Measurements from ENCODE around the gene ATXN1L.
"Not testable (repeated sequence)": the region's sequence is repeated elsewhere in the genome, so short reads cannot be mapped to it uniquely, and the experiment has no call there.

Gene ATXN1L

DNA sequence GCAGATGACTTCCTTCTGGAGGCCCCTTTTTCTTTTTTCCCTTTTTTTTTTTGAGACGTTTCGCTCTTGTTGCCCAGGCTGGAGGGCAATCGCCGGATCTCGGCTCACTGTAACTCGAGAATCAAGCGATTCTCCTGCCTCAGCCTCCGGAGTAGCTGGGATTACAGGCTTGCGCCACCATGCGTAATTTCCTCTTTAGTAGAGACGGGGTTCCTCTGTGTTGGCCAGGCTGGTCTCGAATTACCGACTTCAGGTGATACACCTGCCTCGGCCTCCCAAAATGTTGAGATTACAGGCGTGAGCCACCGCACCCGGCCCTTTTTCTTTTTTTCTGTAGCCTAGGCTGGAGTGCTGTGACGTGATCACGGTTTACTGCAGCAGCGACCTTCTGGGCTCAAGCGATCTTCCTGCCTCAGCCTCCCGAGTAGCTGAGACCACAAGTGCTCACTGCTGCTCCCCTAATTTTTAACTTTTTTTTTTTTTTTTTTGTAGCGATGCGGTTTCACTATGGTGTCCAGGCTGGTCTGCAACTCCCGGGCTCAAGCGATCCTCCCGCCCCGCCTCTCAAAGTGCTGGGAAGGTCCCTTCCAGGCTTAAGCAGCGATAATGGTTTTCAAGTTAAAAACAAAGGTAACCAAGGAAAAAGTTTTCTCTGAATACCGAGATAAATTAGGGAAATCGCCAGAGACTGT is 48.6 kb downstream of the ATXN1L start:
- DNase-seq (ENCODE audit: low read depth, low spot score) = no peak

DNA sequence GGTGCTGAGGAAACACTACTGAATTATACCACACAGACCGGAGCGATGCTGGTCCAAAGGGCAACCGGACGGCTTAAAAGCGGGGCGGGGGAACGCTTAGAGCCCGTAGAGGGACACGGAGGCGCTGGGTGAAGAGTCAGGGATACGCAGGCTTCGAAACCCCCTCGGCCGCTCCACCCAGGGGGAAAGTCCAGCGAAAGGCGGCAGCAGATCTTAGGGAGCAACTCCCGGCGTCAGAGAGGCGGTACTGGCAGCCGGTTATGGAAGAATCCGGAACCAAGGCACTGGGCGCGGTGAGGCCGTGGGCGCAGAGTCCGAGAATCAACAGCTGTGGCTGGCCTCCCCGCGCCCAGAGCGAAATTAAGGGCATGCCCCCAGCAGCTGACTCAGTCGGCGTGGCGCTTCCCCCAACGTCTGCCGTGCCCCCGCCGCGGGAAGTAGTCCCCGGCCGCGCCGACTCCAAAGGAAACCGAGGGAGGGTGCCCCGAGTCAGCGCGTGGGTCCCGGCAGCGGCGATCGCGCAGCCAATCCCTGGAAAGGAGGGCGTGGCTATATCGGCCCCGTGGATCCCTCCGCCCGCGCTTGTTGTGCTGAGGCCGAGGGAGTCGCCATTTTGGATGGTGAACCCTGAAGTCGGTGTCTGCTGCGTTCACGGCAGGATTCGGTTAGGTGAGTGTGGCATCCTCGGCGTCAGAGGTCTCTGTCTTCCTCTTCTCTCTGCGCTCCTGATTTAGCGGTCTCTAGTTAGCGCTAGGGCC is 49.3 kb downstream of the ATXN1L start, which contains the start of gene IST1:
Gene IST1, plus strand, starts transcription at position 611 of the 758 bp plus-strand sequence. CDS start 20,110 bp downstream, outside the sequence.
- DNase-seq (ENCODE audit: low read depth, low spot score) = peak; percentile 94

DNA sequence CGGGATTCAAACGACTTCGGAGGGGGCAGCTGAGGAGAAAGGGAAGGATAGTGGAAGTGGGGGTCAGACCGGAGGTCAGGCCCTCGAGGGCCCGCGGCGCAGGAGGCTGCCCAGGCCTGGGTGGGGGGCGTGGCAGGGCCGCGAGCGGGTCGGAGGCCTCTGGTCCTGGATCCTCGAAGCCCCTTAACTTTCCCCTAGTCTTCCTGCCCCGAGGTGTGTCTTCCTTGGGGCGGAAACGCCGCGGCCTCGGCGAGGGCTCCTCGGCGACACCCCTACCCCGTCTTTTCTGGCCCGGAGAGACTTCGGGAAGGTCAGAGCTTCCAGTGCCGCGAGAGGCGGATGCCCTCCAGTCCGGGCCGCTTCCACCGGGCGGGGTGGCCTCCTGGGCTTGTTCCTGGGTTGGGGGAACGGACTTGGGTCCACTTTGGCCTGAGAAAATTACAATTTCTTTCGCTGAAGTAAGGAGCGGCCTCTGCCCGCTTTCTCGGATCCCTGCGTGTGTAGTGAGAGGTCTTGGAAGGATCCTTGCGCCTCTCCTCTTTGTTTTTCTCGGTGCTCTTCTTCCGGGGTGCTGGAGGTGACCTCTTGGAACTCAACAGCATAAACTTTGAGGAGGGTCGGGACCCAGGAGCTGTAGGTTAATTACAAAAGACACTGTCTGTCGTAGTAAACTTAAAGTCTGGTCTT is 50.0 kb downstream of the ATXN1L start:
- no peak for DNase-seq (ENCODE audit: low read depth, low spot score)

DNA sequence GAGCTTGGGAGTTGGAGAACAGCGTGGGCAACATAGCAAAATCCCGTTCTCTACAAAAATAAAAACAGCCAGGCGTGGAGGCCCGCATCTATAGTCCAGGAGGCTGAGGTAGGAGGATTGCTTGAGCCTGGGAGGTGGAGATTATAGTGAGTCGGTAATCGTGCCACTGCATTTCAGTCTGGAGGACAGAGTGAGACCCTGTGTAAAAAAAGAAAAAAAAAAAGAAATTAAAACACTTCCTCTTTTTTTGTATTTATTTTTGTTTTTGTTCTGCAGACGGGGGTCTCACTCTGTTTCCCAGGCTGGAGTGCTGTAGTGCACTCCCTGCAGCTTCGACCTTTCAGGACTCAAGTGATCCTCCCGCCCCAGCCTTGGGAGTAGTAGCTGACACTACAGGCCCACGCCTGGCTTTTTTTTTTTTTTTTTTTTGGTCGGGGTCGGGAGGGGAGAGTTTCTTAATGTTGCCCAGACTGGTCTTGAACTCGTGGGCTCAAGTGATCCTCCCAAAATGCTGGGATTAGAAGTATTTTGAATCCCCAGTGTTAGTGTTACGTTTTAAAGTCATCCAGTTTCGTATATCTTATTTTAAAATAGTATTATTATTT is 51.1 kb downstream of the ATXN1L start:
- no peak for DNase-seq (ENCODE audit: low read depth, low spot score)

DNA sequence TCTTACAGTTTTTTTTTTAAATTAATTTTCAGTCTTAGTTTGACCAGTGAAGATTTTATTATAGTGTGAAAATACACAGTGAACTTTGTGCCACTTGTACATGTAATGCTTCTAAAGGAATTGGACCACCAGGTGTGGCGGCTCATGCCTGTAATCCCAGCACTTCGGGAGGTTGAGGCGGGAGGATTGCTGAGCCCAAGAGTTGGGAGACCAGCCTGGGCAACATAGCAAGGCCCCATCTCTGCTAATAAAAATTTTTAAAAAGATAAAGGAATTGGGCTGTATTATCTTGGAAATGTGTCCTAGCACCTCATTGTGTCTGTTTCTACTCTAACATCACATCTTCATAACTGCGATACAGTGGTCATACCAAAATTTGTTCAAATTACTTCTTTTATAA is 53.4 kb downstream of the ATXN1L start:
- no peak for DNase-seq (ENCODE audit: low read depth, low spot score)

DNA sequence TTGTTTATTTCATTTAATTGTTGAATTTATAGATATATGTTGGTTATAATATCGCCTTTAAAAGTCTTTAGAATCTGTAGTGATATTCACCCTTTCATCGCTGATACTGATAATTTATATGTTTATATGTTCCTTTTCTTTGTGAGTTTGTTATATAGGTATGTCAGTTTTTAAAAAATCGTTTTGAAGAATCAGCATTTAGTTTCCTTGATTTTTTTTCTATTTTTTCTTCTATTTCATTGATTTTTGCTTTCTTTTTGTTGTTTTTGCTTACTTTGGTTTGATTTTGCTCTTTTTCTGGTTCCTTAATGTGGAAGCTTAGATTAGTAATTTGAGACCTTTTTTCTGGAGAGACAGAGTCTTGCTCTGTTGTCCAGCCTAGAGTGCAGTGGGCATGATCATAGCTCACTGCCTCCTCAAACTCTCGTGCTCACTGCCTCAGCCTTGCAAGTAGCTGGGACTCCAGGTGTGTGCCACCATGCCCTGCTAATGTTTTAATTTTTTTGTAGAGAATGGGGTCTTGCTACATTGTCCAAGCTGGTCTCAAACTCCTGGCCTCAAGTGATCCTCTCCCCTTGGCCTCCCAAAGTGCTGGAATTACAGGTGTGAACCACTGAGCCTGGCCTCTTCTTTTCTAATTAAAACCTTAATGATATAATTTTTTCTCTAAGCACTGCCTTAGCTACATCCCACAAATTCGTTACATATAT is 57.0 kb downstream of the ATXN1L start:
- no peak for DNase-seq (ENCODE audit: low read depth, low spot score)

DNA sequence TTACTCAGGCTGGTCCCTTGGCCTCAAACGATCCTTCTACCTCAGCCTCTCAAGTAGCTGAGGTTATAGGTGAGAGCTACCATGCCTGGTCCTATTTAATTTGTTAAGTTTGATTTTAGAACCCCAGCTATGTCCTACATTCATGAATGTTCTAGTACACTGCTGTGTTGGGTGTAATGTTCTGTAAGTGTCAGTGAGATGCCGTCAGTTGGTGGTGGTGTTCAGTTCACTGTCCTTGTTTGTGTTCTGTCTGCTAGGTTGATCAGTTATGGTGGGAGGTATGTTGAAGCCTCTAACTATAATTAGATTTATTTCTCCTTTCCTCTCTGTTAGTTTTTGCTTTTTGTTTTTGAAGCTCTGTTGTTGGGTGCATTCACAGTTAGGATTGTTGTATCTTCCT is 57.8 kb downstream of the ATXN1L start:
- DNase-seq (ENCODE audit: low read depth, low spot score) = no peak

DNA sequence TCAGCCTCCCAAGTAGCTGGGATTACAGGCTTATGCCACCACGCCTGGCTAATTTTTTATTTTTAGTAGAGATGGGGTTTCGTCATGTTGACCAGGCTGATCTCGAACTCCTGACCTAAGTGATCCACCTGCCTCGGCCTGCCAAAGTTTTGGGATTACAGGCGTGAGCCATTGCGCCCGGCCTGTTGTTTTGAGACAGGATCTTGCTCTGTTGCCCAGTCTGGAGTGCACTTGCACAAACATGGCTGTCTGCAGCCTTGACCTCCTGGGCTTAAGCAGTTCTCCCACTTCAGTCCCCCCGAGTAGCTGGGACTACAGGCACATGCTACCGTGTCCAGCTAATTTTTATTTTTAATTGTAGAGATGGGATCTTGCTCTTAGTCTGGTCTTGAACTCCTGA is 58.5 kb downstream of the ATXN1L start:
- DNase-seq (ENCODE audit: low read depth, low spot score) = no peak

DNA sequence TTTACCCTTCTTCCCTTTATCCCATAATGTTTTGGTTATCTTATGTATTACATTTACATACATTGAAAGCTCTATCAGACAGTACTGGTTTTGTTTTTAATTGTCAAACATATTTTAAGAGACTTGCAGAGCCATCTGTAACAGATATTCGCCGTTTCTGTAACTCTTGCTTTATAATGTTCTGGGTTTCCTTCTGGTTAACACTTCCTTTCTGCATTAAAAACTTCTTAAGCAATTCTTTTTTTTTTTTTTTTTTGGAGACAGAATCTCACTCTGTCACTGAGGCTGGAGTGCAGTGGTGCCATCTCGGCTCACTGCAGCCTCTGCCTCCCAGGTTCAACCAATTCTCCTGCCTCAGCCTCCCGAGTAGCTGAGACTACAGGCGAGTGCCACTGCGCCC is 60.0 kb downstream of the ATXN1L start:
- DNase-seq (ENCODE audit: low read depth, low spot score) = not testable (repeated sequence)
